H9 (cell line): ENCODE results near the gene SRRT. TPM values are rescaled to one million over a fixed set of nuclear protein-coding genes. Genes with fewer than 3 reads are reported as not detected.
A peak's percentile ranks its signal among the peaks of the same experiment; 100 is the strongest.

ENCODE experiments used
- DNase-seq: peaks from one replicate; pipeline ENCODE4 v3.0.0-alpha.2; 2017
- H2AFZ ChIP-seq: one replicate; pipeline ENCODE4 v1.6.1; 2013; ENCODE audit warnings: mild to moderate bottlenecking, low read length, control low read depth, moderate library complexity
- H2AK5ac ChIP-seq: 2 replicates; pipeline ENCODE4 v1.6.1; 2013; ENCODE audit warnings: low read length, control low read depth, mixed read lengths; ENCODE audit not compliant: insufficient read length
- H2BK120ac ChIP-seq: one replicate; pipeline ENCODE4 v1.6.1; 2013; ENCODE audit warnings: low read depth, mild to moderate bottlenecking, low read length, control low read depth, inconsistent platforms; ENCODE audit not compliant: poor library complexity, severe bottlenecking
- H2BK12ac ChIP-seq: 2 replicates; pipeline ENCODE4 v1.6.1; 2013; ENCODE audit warnings: low read length, control low read depth, mixed read lengths, low read depth; ENCODE audit not compliant: insufficient read length
- H2BK15ac ChIP-seq: 2 replicates; pipeline ENCODE4 v1.6.1; 2013; ENCODE audit warnings: low read depth, low read length, control low read depth
- H2BK20ac ChIP-seq: one replicate; pipeline ENCODE4 v1.6.1; 2013; ENCODE audit warnings: low read depth, mild to moderate bottlenecking, low read length, control low read depth, inconsistent platforms; ENCODE audit not compliant: poor library complexity, severe bottlenecking
- H2BK5ac ChIP-seq: 2 replicates; pipeline ENCODE4 v1.6.1; 2013; ENCODE audit warnings: low read length, control low read depth, mixed read lengths; ENCODE audit not compliant: insufficient read length
- H3K14ac ChIP-seq: 2 replicates; pipeline ENCODE4 v1.6.1; 2013; ENCODE audit warnings: low read length, control low read depth; ENCODE audit not compliant: insufficient read depth
- H3K18ac ChIP-seq: 2 replicates; pipeline ENCODE4 v1.6.1; 2013; ENCODE audit warnings: low read depth, mild to moderate bottlenecking, mixed read lengths, low read length, control low read depth; ENCODE audit not compliant: insufficient read length
- H3K23ac ChIP-seq: 2 replicates; pipeline ENCODE4 v1.6.1; 2013; ENCODE audit warnings: low read length, control low read depth, mixed read lengths, low read depth; ENCODE audit not compliant: insufficient read length
- H3K23me2 ChIP-seq: 2 replicates; pipeline ENCODE4 v1.6.1; 2013; ENCODE audit warnings: low read depth, mild to moderate bottlenecking, mixed read lengths, low read length, control low read depth; ENCODE audit not compliant: insufficient read length, poor library complexity, severe bottlenecking
- H3K27ac ChIP-seq: 2 replicates; pipeline ENCODE4 v1.5.1; 2013; ENCODE audit warnings: low read length, control low read depth, mixed read lengths, low read depth; ENCODE audit not compliant: insufficient read length
- H3K27me3 ChIP-seq: 2 replicates; pipeline ENCODE4 v1.6.1; 2013; ENCODE audit warnings: low read length, control low read depth, inconsistent platforms; ENCODE audit not compliant: insufficient read depth
- H3K4ac ChIP-seq: 2 replicates; pipeline ENCODE4 v1.6.1; 2013; ENCODE audit warnings: low read depth, mild to moderate bottlenecking, control low read depth, inconsistent platforms, low read length, moderate library complexity
- H3K4me1 ChIP-seq: 2 replicates; pipeline ENCODE4 v1.6.1; 2013; ENCODE audit warnings: low read length, control low read depth, inconsistent platforms; ENCODE audit not compliant: insufficient read depth
- H3K4me2 ChIP-seq: 2 replicates; pipeline ENCODE4 v1.6.1; 2013; ENCODE audit warnings: low read length, control low read depth, mixed read lengths; ENCODE audit not compliant: insufficient read length, insufficient read depth
- H3K56ac ChIP-seq: 2 replicates; pipeline ENCODE4 v1.6.1; 2013; ENCODE audit warnings: low read depth, mild to moderate bottlenecking, mixed read lengths, low read length, control low read depth; ENCODE audit not compliant: insufficient read length
- H3K79me1 ChIP-seq: 2 replicates; pipeline ENCODE4 v1.6.1; 2013; ENCODE audit warnings: low read depth, mild to moderate bottlenecking, moderate library complexity, low read length, control low read depth, inconsistent platforms; ENCODE audit not compliant: insufficient read depth, poor library complexity, severe bottlenecking
- H3K79me2 ChIP-seq: 2 replicates; pipeline ENCODE4 v1.6.1; 2013; ENCODE audit warnings: low read length, control low read depth, inconsistent platforms; ENCODE audit not compliant: insufficient read depth
- H3K9ac ChIP-seq: 2 replicates; pipeline ENCODE4 v1.6.1; 2013; ENCODE audit warnings: low read length, control low read depth, mixed read lengths; ENCODE audit not compliant: insufficient read length; ENCODE audit errors: extremely low read depth
- H3K9me3 ChIP-seq: one replicate; pipeline ENCODE4 v1.6.1; 2013; ENCODE audit warnings: low read depth, low read length, inconsistent platforms; ENCODE audit not compliant: control insufficient read depth
- H3T11ph ChIP-seq: one replicate; pipeline ENCODE4 v1.6.1; 2013; ENCODE audit warnings: mild to moderate bottlenecking, low read length, control low read depth, inconsistent platforms
- H4K20me1 ChIP-seq: one replicate; pipeline ENCODE4 v1.6.1; 2013; ENCODE audit not compliant: control insufficient read depth, insufficient read length, insufficient read depth
- H4K5ac ChIP-seq: 2 replicates; pipeline ENCODE4 v1.6.1; 2013; ENCODE audit warnings: low read depth, mild to moderate bottlenecking, mixed read lengths, low read length, control low read depth; ENCODE audit not compliant: insufficient read length
- H4K8ac ChIP-seq: replicated peaks from 2 replicates; pipeline ENCODE4 v1.6.1; 2013; ENCODE audit warnings: low read length, control low read depth, mixed read lengths, low read depth; ENCODE audit not compliant: insufficient read length
- H4K91ac ChIP-seq: 2 replicates; pipeline ENCODE4 v1.6.1; 2013; ENCODE audit warnings: low read depth, mild to moderate bottlenecking, moderate library complexity, mixed read lengths, low read length, control low read depth; ENCODE audit not compliant: insufficient read length
- H3K27ac Mint-ChIP-seq, 3 experiments: 2 replicates in 2 of 3; 3 replicates in 1 of 3; pipeline ENCODE4 v1.8.0; 2020 to 2021; ENCODE audit warnings: mixed read lengths in 3 of 3, mild to moderate bottlenecking in 1 of 3, moderate library complexity in 1 of 3
- H3K27me3 Mint-ChIP-seq: 2 replicates; pipeline ENCODE4 v1.8.0; 2021; ENCODE audit warnings: low read depth, mild to moderate bottlenecking, moderate library complexity, mixed read lengths
- H3K36me3 Mint-ChIP-seq, 3 experiments: 2 replicates in 2 of 3; 3 replicates in 1 of 3; pipeline ENCODE4 v1.8.0; 2020 to 2021; ENCODE audit warnings: low read depth in 3 of 3, mixed read lengths in 3 of 3; ENCODE audit not compliant: insufficient read depth in 1 of 3
- H3K4me1 Mint-ChIP-seq, 2 experiments: 2 replicates each; pipeline ENCODE4 v1.8.0; 2020; ENCODE audit warnings: mixed read lengths in 2 of 2
- H3K4me3 Mint-ChIP-seq, 2 experiments: 2 replicates in 1 of 2; 3 replicates in 1 of 2; pipeline ENCODE4 v1.8.0; 2020 to 2021; ENCODE audit warnings: mild to moderate bottlenecking in 2 of 2, mixed read lengths in 2 of 2, moderate library complexity in 1 of 2
- H3K9me3 Mint-ChIP-seq, 2 experiments: 2 replicates in 1 of 2; 3 replicates in 1 of 2; pipeline ENCODE4 v1.8.0; 2020; ENCODE audit warnings: mild to moderate bottlenecking in 2 of 2, mixed read lengths in 2 of 2, moderate library complexity in 1 of 2
- WGBS: extraction: QIAGEN DNeasy Blood & Tissue Kit; methylation state at CpG from one replicate; pipeline ENCODE4 v1.1.7; 2013; ENCODE audit warnings: missing lambda C conversion rate, low lambda C conversion rate, mixed read lengths; ENCODE audit not compliant: insufficient read length; ENCODE audit errors: extremely low coverage; 5-methylcytosine and 5-hydroxymethylcytosine counted together
- total RNA-seq: library from RNA; stranded (reverse); gene quantifications from 2 replicates; pipeline ENCODE4 v1.2.1, GENCODE V29; 2021
- TF ChIP-seq, protein P1 (sequence below): fragments of 200-600 bp; sonication (generic); conservative IDR thresholded peaks from 3 replicates; pipeline ENCODE4 v1.8.0; 2021; ENCODE audit warnings: antibody characterized with exemption, mild to moderate bottlenecking

Gene SRRT
- total RNA-seq, 1 experiment from 2014 or later = 373 TPM

GRCh38 chr7:100827330-100828226, 47.3 kb upstream of the SRRT start, which contains the start of gene EPHB4:
Gene EPHB4, minus strand, starts transcription at chr7:100827523. Its CDS starts 493 bp downstream, at chr7:100827030.
- Mint-ChIP-seq H3K4me1 (peaks cover 22 to 36% of the 10 kb centered on the region in 2 experiments), H3K36me3 (peaks cover 22 to 35% (median 35%) of the 10 kb centered on the region in 3 experiments; a peak in 6 of 7 replicates), H3K27ac (peak within 1 kb of the TSS; percentile 98), H3K27me3 (no peaks in the 10 kb centered on the region; the same call in none of the 2 replicates), H3K9me3 (peaks cover 0 to 2% of the 10 kb centered on the region in 2 experiments; a peak in 2 of 5 replicates), H3K4me3 (peak within 1 kb of the TSS; percentile 92 to 100)
- no peaks in the 10 kb centered on the region for H3K27me3 ChIP-seq
- DNase-seq = peak; percentile 94
- peak within 1 kb of the TSS; percentile 97 for H3K4me2 ChIP-seq
- no peak within 1 kb of the TSS for H2BK20ac ChIP-seq
- no CpG with 5 or more reads among the region's 80 CpGs for WGBS
- no peak within 1 kb of the TSS for H4K5ac ChIP-seq
- no peak within 1 kb of the TSS for H4K91ac ChIP-seq
- no peak within 1 kb of the TSS for H3K56ac ChIP-seq
- no peak within 1 kb of the TSS for H2BK15ac ChIP-seq
- peaks cover 21% of the 10 kb centered on the region for H3K79me1 ChIP-seq
- peaks cover 15% of the 10 kb centered on the region for H3K79me2 ChIP-seq
- no peak within 1 kb of the TSS for H2AK5ac ChIP-seq
- H3K9me3 ChIP-seq = no peaks in the 10 kb centered on the region
- no peak within 1 kb of the TSS for H3K23ac ChIP-seq
- H3K27ac ChIP-seq = no peak within 1 kb of the TSS
- peaks cover 16% of the 10 kb centered on the region for H3K23me2 ChIP-seq
- H3K18ac ChIP-seq = no peak within 1 kb of the TSS
- H2AFZ ChIP-seq = no peak within 1 kb of the TSS
- no peak within 1 kb of the TSS for H2BK5ac ChIP-seq
- H4K8ac ChIP-seq = no peak within 1 kb of the TSS
- H4K20me1 ChIP-seq = no peaks in the 10 kb centered on the region
- peaks cover 7% of the 10 kb centered on the region; the same call in 1 of the 2 replicates for H3K4me1 ChIP-seq
- H2BK120ac ChIP-seq = no peak within 1 kb of the TSS
- H3K14ac ChIP-seq = peak within 1 kb of the TSS; percentile 50
- H3K4ac ChIP-seq = no peak within 1 kb of the TSS
- H2BK12ac ChIP-seq = no peak within 1 kb of the TSS
- H3K9ac ChIP-seq = peak within 1 kb of the TSS; percentile 85
- no peak within 1 kb of the TSS for H3T11ph ChIP-seq
- TF ChIP-seq, protein P1, sequence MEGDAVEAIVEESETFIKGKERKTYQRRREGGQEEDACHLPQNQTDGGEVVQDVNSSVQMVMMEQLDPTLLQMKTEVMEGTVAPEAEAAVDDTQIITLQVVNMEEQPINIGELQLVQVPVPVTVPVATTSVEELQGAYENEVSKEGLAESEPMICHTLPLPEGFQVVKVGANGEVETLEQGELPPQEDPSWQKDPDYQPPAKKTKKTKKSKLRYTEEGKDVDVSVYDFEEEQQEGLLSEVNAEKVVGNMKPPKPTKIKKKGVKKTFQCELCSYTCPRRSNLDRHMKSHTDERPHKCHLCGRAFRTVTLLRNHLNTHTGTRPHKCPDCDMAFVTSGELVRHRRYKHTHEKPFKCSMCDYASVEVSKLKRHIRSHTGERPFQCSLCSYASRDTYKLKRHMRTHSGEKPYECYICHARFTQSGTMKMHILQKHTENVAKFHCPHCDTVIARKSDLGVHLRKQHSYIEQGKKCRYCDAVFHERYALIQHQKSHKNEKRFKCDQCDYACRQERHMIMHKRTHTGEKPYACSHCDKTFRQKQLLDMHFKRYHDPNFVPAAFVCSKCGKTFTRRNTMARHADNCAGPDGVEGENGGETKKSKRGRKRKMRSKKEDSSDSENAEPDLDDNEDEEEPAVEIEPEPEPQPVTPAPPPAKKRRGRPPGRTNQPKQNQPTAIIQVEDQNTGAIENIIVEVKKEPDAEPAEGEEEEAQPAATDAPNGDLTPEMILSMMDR = peak; percentile 70
